ENCODE results near the gene OR5B2.

DNA sequence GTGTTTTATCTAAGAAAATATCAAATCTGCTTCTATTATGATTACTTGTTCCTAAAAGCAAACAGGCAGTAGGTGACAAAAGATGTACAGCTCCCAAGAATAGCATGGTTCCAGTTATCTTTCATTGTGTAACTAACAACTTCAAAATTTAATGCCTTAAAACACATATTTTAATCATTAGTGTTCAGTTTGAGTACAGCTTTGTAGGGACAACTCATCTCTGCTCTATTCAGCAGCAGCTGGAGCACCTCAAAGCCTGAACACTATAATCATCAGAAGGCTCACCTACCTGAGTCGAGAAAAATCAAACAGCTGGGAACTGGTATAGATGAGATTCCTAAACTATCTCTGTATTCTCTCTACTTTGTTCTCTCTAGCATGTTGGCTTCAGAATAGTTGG, 38.4 kb upstream of the OR5B2 start:
- TF ChIP-seq, protein P1, sequence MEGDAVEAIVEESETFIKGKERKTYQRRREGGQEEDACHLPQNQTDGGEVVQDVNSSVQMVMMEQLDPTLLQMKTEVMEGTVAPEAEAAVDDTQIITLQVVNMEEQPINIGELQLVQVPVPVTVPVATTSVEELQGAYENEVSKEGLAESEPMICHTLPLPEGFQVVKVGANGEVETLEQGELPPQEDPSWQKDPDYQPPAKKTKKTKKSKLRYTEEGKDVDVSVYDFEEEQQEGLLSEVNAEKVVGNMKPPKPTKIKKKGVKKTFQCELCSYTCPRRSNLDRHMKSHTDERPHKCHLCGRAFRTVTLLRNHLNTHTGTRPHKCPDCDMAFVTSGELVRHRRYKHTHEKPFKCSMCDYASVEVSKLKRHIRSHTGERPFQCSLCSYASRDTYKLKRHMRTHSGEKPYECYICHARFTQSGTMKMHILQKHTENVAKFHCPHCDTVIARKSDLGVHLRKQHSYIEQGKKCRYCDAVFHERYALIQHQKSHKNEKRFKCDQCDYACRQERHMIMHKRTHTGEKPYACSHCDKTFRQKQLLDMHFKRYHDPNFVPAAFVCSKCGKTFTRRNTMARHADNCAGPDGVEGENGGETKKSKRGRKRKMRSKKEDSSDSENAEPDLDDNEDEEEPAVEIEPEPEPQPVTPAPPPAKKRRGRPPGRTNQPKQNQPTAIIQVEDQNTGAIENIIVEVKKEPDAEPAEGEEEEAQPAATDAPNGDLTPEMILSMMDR (IDR thresholded peaks at IDR 0.05 in 4 of 5, conservative IDR thresholded peaks at IDR 0.05 in 1 of 5), result no peak
- no peak for TF ChIP-seq POLR2A (IDR thresholded peaks at IDR 0.05)

Measured in gastrocnemius medialis (tissue), 4 donors.